Chondrocyte (in vitro differentiated cells): ENCODE data around the gene PCCB. TPM values are rescaled to one million over a fixed set of nuclear protein-coding genes. Genes with fewer than 3 reads are reported as not detected.
A peak's percentile ranks its signal among the peaks of the same experiment; 100 is the strongest.

ENCODE experiments used
- DNase-seq: peaks from one replicate; pipeline ENCODE4 v3.0.0; 2021; ENCODE audit warnings: mixed read lengths, low spot score
- H3K27ac Mint-ChIP-seq: one replicate; pipeline ENCODE4 v1.8.0; 2021; ENCODE audit warnings: mild to moderate bottlenecking, moderate library complexity, mixed read lengths; ENCODE audit not compliant: unreplicated experiment
- H3K27me3 Mint-ChIP-seq: 2 replicates; pipeline ENCODE4 v1.8.0; 2021; ENCODE audit warnings: low read depth, mixed read lengths
- H3K36me3 Mint-ChIP-seq: 2 replicates; pipeline ENCODE4 v1.8.0; 2021; ENCODE audit warnings: low read depth, mixed read lengths
- H3K4me1 Mint-ChIP-seq: 2 replicates; pipeline ENCODE4 v1.8.0; 2021; ENCODE audit warnings: low read depth, mild to moderate bottlenecking, mixed read lengths
- H3K4me3 Mint-ChIP-seq: one replicate; pipeline ENCODE4 v1.8.0; 2021; ENCODE audit warnings: mild to moderate bottlenecking, moderate library complexity, mixed read lengths; ENCODE audit not compliant: unreplicated experiment
- H3K9me3 Mint-ChIP-seq: 2 replicates; pipeline ENCODE4 v1.8.0; 2021; ENCODE audit warnings: low read depth, mixed read lengths
- CTCF ChIP-seq: fragments of 200-600 bp; sonication (generic); IDR thresholded peaks from 2 replicates; pipeline ENCODE4 v1.5.0; 2021; ENCODE audit warnings: antibody characterized with exemption, mild to moderate bottlenecking, moderate library complexity
- total RNA-seq: library from RNA; stranded (reverse); gene quantifications from 3 replicates; pipeline ENCODE4 v1.2.1, GENCODE V29; 2021

Gene PCCB
- total RNA-seq, 1 donor from 2014 or later: 31.1 TPM

GRCh38 chr3:136336329-136337100, 86.4 kb downstream of the PCCB start:
- no peak for DNase-seq
- Mint-ChIP-seq H3K27me3 (no peaks in the 10 kb centered on the region), H3K27ac (peak overlapping the region; percentile 22), H3K36me3 (peaks cover 26% of the 10 kb centered on the region), H3K4me3 (no peak overlapping the region), H3K9me3 (no peaks in the 10 kb centered on the region), H3K4me1 (peaks cover 40% of the 10 kb centered on the region)
- TF ChIP-seq CTCF: no peak

DNA sequence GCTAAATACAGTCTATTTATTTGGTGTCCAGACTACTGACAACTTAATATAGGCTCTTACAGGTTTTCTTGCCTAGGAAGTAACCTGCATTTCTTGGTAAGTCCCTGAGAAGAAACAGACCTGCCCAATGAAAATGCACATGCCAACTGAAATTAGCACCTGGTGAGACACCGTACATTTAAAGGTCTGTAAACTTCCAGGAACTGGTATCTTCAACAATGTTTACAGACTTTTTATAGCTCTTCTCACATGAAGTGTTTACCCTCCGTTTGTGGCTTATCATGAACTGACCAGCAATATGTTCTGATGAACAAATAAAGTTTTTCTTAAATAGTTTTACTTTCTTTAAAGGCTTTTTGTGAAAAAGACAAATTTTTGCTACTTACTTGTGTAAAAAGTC, 93.3 kb downstream of the PCCB start:
- Mint-ChIP-seq H3K27ac (peak overlapping the region; percentile 82), H3K27me3 (no peaks in the 10 kb centered on the region), H3K4me3 (no peak overlapping the region), H3K36me3 (peaks cover 13% of the 10 kb centered on the region), H3K4me1 (peaks cover 18% of the 10 kb centered on the region), H3K9me3 (no peaks in the 10 kb centered on the region)
- TF ChIP-seq CTCF: no peak
- DNase-seq: no peak

GRCh38 chr3:136343873-136344555, 93.9 kb downstream of the PCCB start:
- H3K36me3 Mint-ChIP-seq: peaks cover 15% of the 10 kb centered on the region

DNA sequence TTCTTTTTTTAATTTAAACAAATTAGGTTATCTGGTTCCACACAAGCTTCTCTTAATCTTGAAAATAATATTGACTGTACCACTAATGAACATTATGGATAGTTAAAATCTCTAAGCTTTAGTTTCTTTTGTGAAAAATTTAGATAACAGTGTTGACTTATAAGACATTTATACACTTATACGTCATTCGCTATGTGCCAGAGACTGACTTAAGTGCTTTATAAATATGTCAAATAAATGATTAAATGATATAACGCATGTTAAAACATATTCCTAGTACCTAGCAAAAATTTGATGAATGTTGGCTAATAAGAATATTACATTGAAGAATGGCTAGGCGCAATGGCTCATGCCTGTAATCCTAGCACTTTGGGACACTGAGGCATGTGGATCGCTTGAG, 96.3 kb downstream of the PCCB start:
- no peak overlapping the region for H3K4me3 Mint-ChIP-seq

More at GRCh38 chr3:136343873-136344555, 93.9 kb downstream of the PCCB start:
- H3K4me1 Mint-ChIP-seq: peaks cover 18% of the 10 kb centered on the region
- no peak for DNase-seq
- H3K27me3 Mint-ChIP-seq: no peaks in the 10 kb centered on the region
- H3K4me3 Mint-ChIP-seq: no peak overlapping the region
- TF ChIP-seq CTCF: no peak
- H3K9me3 Mint-ChIP-seq: no peaks in the 10 kb centered on the region
- peak overlapping the region; percentile 82 for H3K27ac Mint-ChIP-seq

More for the DNA sequence above, 96.3 kb downstream of the PCCB start:
- Mint-ChIP-seq H3K36me3 (peaks cover 6% of the 10 kb centered on the region), H3K4me1 (peaks cover 37% of the 10 kb centered on the region), H3K9me3 (no peaks in the 10 kb centered on the region), H3K27me3 (no peaks in the 10 kb centered on the region), H3K27ac (no peak overlapping the region)
- TF ChIP-seq CTCF: no peak
- no peak for DNase-seq
